ENCODE results near the gene PDP2.
A peak's percentile ranks its signal among the peaks of the same experiment; 100 is the strongest.
"Not testable (repeated sequence)": the region's sequence is repeated elsewhere in the genome, so short reads cannot be mapped to it uniquely, and the experiment has no call there.

The PDP2 gene

GRCh38 chr16:66856184-66856730 is 24.1 kb upstream of the PDP2 start:
- DNase-seq = no peak

- no peak for DNase-seq
Observed at GRCh38 chr16:66856801-66857200, 23.5 kb upstream of the PDP2 start.

GRCh38 chr16:66857437-66857836 is 22.9 kb upstream of the PDP2 start:
- no peak for DNase-seq

GRCh38 chr16:66858740-66859396 is 21.4 kb upstream of the PDP2 start:
- no peak for DNase-seq

GRCh38 chr16:66859397-66860068 is 20.8 kb upstream of the PDP2 start:
- DNase-seq = no peak

GRCh38 chr16:66862023-66862520 is 18.2 kb upstream of the PDP2 start:
- DNase-seq = no peak

GRCh38 chr16:66863707-66864106 is 16.6 kb upstream of the PDP2 start:
- DNase-seq = no peak

- DNase-seq = no peak
Observed at GRCh38 chr16:66869424-66869823, 10.9 kb upstream of the PDP2 start.

GRCh38 chr16:66871363-66871762 is 9.0 kb upstream of the PDP2 start:
- DNase-seq = not testable (repeated sequence)

- no peak for DNase-seq
Observed at GRCh38 chr16:66871840-66872239, 8.5 kb upstream of the PDP2 start.

GRCh38 chr16:66872559-66872942 is 7.8 kb upstream of the PDP2 start:
- DNase-seq = no peak

- peak; percentile 90 to 92 for DNase-seq
Observed at GRCh38 chr16:66872943-66873684, 7.2 kb upstream of the PDP2 start.

GRCh38 chr16:66873685-66874055 is 6.6 kb upstream of the PDP2 start:
- no peak for DNase-seq

GRCh38 chr16:66874079-66874775 is 6.1 kb upstream of the PDP2 start:
- DNase-seq = no peak

GRCh38 chr16:66878067-66878466 is 2.2 kb upstream of the PDP2 start:
- peak; percentile 28 to 58 for DNase-seq

GRCh38 chr16:66881014-66881417 is 701 bp downstream of the PDP2 start:
- no peak for DNase-seq

- no peak for DNase-seq
Observed at GRCh38 chr16:66881560-66881959, 1.2 kb downstream of the PDP2 start.

GRCh38 chr16:66881964-66882508 is 1.7 kb downstream of the PDP2 start:
- no peak for DNase-seq

GRCh38 chr16:66882702-66883101 is 2.4 kb downstream of the PDP2 start:
- DNase-seq = no peak

- DNase-seq = no peak
Observed at GRCh38 chr16:66885491-66885890, 5.2 kb downstream of the PDP2 start.

GRCh38 chr16:66886321-66886720 is 6.0 kb downstream of the PDP2 start:
- no peak for DNase-seq

GRCh38 chr16:66886914-66887313 is 6.6 kb downstream of the PDP2 start:
- DNase-seq = no peak

Data from CD4-positive, alpha-beta T cell treated with Interleukin-4 for 1 hour (primary cell).